Activated CD4-positive, alpha-beta memory T cell treated with anti-CD3 and anti-CD28 coated beads for 36 hours (primary cell): ENCODE measurements around the gene SMURF1. TPM values are rescaled to one million over a fixed set of nuclear protein-coding genes. Genes with fewer than 3 reads are reported as not detected.
"Not testable (repeated sequence)": the region's sequence is repeated elsewhere in the genome, so short reads cannot be mapped to it uniquely, and the experiment has no call there.

Experiments
- CTCF ChIA-PET: fragments of 350-600 bp; sonication (Branson Sonifier 250); formaldehyde crosslinking; loops from one replicate; lab custom pipeline; 2021; ENCODE audit warnings: antibody characterized with exemption, inconsistent platforms; lab: Charles Lee
- POLR2A ChIA-PET: fragments of 350-600 bp; sonication (Branson Sonifier 250); formaldehyde crosslinking; loops from one replicate; lab custom pipeline; 2021; ENCODE audit warnings: antibody characterized with exemption; lab: Charles Lee
- DNase-seq: peaks from one replicate; pipeline ENCODE4 v3.0.0-alpha.2; 2020
- H3K27ac Mint-ChIP-seq: one replicate; pipeline ENCODE4 v1.8.0; 2021; ENCODE audit warnings: mixed read lengths
- H3K27me3 Mint-ChIP-seq: one replicate; pipeline ENCODE4 v1.8.0; 2021; ENCODE audit warnings: mixed read lengths
- H3K36me3 Mint-ChIP-seq: one replicate; pipeline ENCODE4 v1.8.0; 2021; ENCODE audit warnings: mixed read lengths
- H3K4me1 Mint-ChIP-seq: one replicate; pipeline ENCODE4 v1.8.0; 2021; ENCODE audit warnings: low read depth, mixed read lengths
- H3K4me3 Mint-ChIP-seq: one replicate; pipeline ENCODE4 v1.8.0; 2021; ENCODE audit warnings: mild to moderate bottlenecking, mixed read lengths
- H3K9me3 Mint-ChIP-seq: one replicate; pipeline ENCODE4 v1.8.0; 2021; ENCODE audit warnings: mixed read lengths
- intact Hi-C: fragments of 100-400 bp; cut with micrococcal nuclease; formaldehyde crosslinking; loops from one replicate; pipeline ENCODE4 v1.15.1; 2023
- total RNA-seq, 2 experiments: library from RNA; stranded (reverse); gene quantifications; one replicate each; pipeline ENCODE4 v1.2.3, GENCODE V29; 2021

Gene SMURF1
- total RNA-seq, 2 experiments from 2014 or later, result 14.0 to 16.2 TPM

DNA sequence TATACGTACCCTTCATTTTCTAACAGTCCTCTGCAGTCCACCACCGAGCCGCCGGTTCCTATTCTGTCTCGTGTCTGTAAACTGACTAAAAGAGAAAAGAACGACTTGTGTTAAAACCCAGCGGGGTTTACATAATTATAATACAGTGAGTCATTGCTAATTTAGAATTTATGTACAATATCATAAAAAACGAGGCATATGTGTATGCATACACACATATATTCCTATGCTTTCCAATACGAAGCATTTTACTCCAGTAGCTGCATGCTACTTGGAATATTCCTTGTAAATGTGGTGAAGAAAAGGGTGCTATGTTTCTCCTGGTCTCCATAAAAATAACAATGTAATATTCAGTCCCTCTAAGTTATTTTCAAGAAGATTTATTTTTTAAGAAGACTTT lies 89.1 kb downstream of the SMURF1 start:
- no peaks in the 10 kb centered on the region for H3K9me3 Mint-ChIP-seq
- POLR2A ChIA-PET, result no interaction called here
- no peaks in the 10 kb centered on the region for H3K27me3 Mint-ChIP-seq
- no peak for DNase-seq
- peaks cover 21% of the 10 kb centered on the region for H3K36me3 Mint-ChIP-seq
- intact Hi-C loops, result no loop called here
- H3K27ac Mint-ChIP-seq, result no peak overlapping the region
- CTCF ChIA-PET, result no interaction called here
- H3K4me1 Mint-ChIP-seq, result peaks cover 2% of the 10 kb centered on the region
- no peak overlapping the region for H3K4me3 Mint-ChIP-seq

DNA sequence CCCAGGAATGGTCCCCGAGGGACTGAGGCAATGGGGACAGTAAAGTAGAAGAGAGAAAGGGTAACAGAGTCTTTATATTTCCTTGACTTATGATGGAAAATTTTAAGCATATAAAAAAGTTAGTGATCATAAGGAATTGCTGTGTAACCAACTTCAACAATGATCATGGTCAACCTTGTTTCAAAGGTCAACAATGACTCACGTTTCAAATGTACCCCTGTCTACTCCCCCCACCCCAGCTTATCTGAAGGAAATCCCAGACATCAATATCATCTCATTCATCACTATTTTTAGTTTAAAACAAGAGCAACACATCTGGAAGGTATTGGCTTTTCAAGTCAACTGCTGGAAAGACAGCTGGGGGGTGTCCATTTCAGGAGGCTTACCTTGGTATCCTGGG lies 92.9 kb downstream of the SMURF1 start:
- H3K9me3 Mint-ChIP-seq, result no peaks in the 10 kb centered on the region
- peaks cover 34% of the 10 kb centered on the region for H3K36me3 Mint-ChIP-seq
- no peak overlapping the region for H3K27ac Mint-ChIP-seq
- ChIA-PET POLR2A (no interaction called here), CTCF (interaction anchor here (0.7 to 1.4 kb wide), 3 partner anchors 11 to 263 kb away, joined by 3 to 4 read pairs (median 3); no protein-coding TSS in a partner anchor)
- no peaks in the 10 kb centered on the region for H3K27me3 Mint-ChIP-seq
- no peak overlapping the region for H3K4me3 Mint-ChIP-seq
- no peak for DNase-seq
- H3K4me1 Mint-ChIP-seq, result peaks cover 2% of the 10 kb centered on the region
- intact Hi-C loops, result no loop called here

DNA sequence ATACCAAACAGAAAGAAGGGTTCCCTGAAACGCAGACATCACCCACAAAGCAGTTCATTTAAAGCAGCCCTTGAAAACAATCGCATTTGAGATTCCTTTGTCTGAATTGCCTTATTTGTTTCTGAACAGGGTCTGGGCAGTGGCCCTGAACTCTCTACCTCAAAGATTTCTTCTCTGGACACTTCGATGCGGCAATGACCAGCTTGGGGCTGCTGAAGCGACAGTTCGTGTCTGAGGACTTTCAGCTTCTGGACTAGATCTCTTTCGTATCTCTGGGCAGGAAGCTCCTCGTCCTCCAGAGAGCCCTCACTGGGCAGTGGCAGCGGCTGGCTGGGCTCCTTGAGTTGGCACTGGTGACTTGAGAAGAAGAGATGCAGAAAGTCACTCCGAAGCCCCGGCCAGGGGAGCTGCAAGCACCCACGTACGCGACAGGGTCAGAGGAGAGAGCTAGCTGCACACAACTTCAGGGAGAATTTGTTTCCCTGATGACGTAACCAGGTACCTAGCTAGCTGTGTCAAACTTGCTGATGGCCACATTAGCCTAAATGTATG lies 96.3 kb downstream of the SMURF1 start:
- POLR2A ChIA-PET, result no interaction called here
- CTCF ChIA-PET, result no interaction called here
- no peak overlapping the region for H3K27ac Mint-ChIP-seq
- no peak overlapping the region for H3K4me3 Mint-ChIP-seq
- no peaks in the 10 kb centered on the region for H3K9me3 Mint-ChIP-seq
- intact Hi-C loops, result no loop called here
- peaks cover 2% of the 10 kb centered on the region for H3K4me1 Mint-ChIP-seq
- no peak for DNase-seq
- peaks cover 50% of the 10 kb centered on the region for H3K36me3 Mint-ChIP-seq
- no peaks in the 10 kb centered on the region for H3K27me3 Mint-ChIP-seq

DNA sequence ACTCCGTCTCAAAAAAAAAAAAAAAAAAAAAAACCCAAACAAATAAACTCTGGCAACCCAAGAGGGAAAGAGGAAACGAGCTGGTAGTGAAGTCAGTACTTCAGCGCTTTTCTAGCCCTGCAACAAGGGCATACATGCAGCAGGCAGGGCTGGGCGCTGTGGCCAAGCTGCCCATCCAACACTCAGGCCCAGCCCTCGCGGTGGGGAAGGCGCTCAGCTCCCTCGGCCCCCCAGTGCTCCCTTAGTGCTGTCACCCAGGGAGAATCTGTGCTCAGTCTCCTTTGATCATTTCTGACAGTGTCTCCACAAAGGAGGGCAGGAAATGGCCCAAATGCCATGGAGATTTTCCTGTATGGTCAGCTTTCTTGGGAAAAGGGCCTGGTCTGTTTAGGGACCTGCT lies 97.2 kb downstream of the SMURF1 start:
- ChIA-PET CTCF (no interaction called here), POLR2A (no interaction called here)
- intact Hi-C loops, result no loop called here
- Mint-ChIP-seq H3K9me3 (no peaks in the 10 kb centered on the region), H3K4me3 (no peak overlapping the region), H3K27me3 (no peaks in the 10 kb centered on the region), H3K27ac (no peak overlapping the region), H3K4me1 (peaks cover 2% of the 10 kb centered on the region), H3K36me3 (peaks cover 48% of the 10 kb centered on the region)
- DNase-seq, result no peak

DNA sequence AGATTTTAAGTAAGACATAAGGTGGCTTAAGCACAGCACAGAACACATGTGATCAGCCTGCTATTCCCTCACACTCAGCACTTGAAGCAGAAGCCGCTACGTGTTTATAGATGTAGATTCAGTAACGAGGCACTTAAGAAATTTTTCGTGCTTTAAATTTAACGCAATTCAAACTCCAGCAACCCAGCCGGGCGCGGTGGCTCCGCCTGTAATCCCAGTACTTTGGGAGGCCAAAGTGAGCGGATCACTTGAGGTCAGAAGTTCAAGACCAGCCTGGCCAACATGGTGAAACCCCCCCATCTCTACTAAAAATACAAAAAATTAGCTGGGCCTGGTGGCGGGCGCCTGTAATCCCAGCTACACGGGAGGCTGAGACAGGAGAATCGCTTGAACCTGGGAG lies 97.6 kb downstream of the SMURF1 start:
- H3K27ac Mint-ChIP-seq, H3K4me1 Mint-ChIP-seq, DNase-seq, H3K4me3 Mint-ChIP-seq, POLR2A ChIA-PET, H3K9me3 Mint-ChIP-seq, intact Hi-C loops, CTCF ChIA-PET, H3K27me3 Mint-ChIP-seq: not testable (repeated sequence)
- peaks cover 47% of the 10 kb centered on the region for H3K36me3 Mint-ChIP-seq

DNA sequence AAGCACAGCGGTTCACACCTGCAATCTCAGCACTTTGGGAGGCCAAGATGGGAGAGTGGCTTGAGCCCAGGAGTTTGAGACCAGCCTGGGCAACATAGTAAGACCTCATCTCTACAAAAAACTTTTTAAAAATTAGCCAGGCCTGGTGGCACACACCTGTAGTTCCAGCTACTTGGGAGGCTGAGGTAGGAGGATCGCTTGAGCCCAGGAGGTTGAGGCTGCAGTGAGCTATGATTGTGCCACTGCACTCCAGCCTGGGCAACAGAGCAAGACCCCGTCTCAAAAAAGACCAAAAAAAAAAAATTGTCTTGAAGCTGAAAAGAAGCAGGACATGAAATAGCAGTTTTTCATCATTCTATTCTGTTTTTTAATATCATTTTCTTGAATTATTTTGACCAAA lies 99.0 kb downstream of the SMURF1 start:
- H3K4me1 Mint-ChIP-seq, H3K27me3 Mint-ChIP-seq, H3K4me3 Mint-ChIP-seq, POLR2A ChIA-PET, H3K27ac Mint-ChIP-seq, DNase-seq, H3K9me3 Mint-ChIP-seq: not testable (repeated sequence)
- peaks cover 57% of the 10 kb centered on the region for H3K36me3 Mint-ChIP-seq
- CTCF ChIA-PET, result interaction anchor here (0.7 kb wide), 1 partner anchor 269 kb away, joined by 3 read pairs; no protein-coding TSS in a partner anchor
- intact Hi-C loops, result loop anchor here (5.0 kb wide), 1 partner anchor 97 kb away; the partner anchor contains the start of gene SMURF1

DNA sequence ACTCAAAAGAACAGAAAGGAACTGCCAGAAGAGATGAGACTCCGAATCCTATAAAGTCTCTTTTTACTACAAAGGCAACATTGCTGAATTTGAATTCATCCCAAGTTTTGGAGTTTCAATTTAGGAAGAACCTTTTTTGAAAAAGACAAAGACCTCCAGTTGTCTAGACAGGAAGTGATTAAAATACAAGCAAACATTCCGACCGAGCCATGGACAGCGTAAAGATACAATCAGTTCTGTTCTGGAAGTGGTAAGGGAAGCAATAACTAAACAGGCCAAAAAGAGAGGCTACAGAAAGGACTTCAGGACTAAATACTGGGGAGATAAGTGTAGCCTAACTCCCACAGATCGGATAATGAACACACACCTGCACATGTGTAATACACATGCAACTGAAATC lies 101.0 kb downstream of the SMURF1 start:
- ChIA-PET CTCF (interaction anchor here (6.4 kb wide), 1 partner anchor 269 kb away, joined by 70 read pairs; no protein-coding TSS in a partner anchor), POLR2A (no interaction called here)
- no peaks in the 10 kb centered on the region for H3K4me1 Mint-ChIP-seq
- H3K27ac Mint-ChIP-seq, result no peak overlapping the region
- intact Hi-C loops, result loop anchor here (5.0 kb wide), 1 partner anchor 99 kb away; the partner anchor contains the start of gene SMURF1
- no peak overlapping the region for H3K4me3 Mint-ChIP-seq
- peaks cover 56% of the 10 kb centered on the region for H3K36me3 Mint-ChIP-seq
- no peaks in the 10 kb centered on the region for H3K9me3 Mint-ChIP-seq
- no peaks in the 10 kb centered on the region for H3K27me3 Mint-ChIP-seq
- DNase-seq, result no peak

DNA sequence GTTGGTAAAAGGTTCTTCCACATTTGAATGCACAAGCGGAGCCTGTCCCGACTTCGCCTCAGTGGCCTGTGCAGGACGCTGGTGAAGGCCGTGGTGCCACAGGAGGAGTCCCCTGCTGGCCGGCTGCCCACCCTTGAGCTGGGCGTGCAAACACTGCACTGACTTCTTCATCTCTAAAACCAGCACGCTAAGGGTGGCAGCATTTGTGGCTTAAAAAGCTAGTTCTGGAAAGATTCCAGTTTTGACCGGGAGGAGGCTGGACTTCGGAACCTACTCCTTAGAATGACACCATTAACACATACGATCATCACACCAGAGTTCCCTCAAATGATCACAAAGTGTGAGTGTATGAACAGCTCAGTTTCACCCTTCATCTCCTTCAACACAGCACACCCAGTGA lies 102.4 kb downstream of the SMURF1 start:
- CTCF ChIA-PET, result interaction anchor here (0.8 to 6.4 kb wide), 2 partner anchors 97 to 270 kb away, joined by 6 to 70 read pairs; no protein-coding TSS in a partner anchor
- DNase-seq, result no peak
- POLR2A ChIA-PET, result interaction anchor here (0.6 kb wide), 1 partner anchor 348 kb away, joined by 7 read pairs; no protein-coding TSS in a partner anchor
- intact Hi-C loops, result loop anchor here (5.0 kb wide), 1 partner anchor 101 kb away; the partner anchor contains the start of gene SMURF1
- H3K27ac Mint-ChIP-seq, result peak overlapping the region; percentile 20
- H3K4me3 Mint-ChIP-seq, result no peak overlapping the region
- no peaks in the 10 kb centered on the region for H3K27me3 Mint-ChIP-seq
- no peaks in the 10 kb centered on the region for H3K9me3 Mint-ChIP-seq
- H3K36me3 Mint-ChIP-seq, result peaks cover 60% of the 10 kb centered on the region
- no peaks in the 10 kb centered on the region for H3K4me1 Mint-ChIP-seq

DNA sequence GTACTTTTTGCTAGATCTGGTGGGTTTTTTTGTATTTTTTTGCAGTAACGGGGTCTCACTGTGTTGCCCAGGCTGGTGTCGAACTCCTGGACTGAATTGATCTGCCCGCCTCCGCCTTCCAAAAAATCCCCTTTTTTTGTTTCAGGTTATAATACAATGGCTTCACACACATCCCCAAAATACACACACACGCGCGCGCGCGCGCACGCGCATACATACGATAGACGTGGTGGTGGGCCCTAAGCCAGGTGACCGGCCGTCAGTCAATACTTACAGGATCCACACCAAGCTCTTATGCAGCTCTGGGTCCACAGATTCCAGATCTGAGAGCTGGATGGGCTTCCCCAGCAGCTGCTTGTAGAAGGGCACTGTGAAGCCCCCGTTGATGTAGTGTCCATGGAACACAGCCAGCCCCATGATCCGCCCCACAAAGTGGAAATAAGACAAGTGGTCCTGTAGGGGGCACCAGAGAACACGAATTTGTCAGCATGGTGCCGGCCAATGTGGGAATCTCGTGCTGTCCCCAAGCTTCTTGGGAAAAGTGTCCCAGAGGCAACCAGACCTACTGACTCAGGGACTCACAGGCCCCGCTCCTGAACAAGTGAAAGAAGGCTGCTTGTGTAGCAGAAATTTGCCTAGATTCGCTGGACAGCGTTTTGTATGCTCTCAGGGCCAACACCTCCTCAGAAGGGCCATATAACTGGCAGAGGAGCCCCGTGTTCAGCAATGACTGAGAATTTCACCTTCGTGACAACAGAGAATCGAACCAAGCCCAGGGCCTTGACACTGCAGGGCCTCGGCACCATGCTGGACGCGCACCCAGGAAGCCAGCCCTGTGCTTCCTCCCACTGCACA lies 103.6 kb downstream of the SMURF1 start:
- no peak overlapping the region for H3K4me3 Mint-ChIP-seq
- H3K4me1 Mint-ChIP-seq, result no peaks in the 10 kb centered on the region
- ChIA-PET CTCF (interaction anchor here (0.5 to 6.4 kb wide), 5 partner anchors 10 to 271 kb away, joined by 3 to 70 read pairs (median 3); no protein-coding TSS in a partner anchor), POLR2A (no interaction called here)
- intact Hi-C loops, result loop anchor here (1.0 to 5.0 kb wide), 2 partner anchors 102 to 273 kb away; partner anchors contain the start of gene SMURF1
- H3K27ac Mint-ChIP-seq, result peak overlapping the region; percentile 55
- H3K9me3 Mint-ChIP-seq, result no peaks in the 10 kb centered on the region
- peak; percentile 67 for DNase-seq
- peaks cover 60% of the 10 kb centered on the region for H3K36me3 Mint-ChIP-seq
- no peaks in the 10 kb centered on the region for H3K27me3 Mint-ChIP-seq

DNA sequence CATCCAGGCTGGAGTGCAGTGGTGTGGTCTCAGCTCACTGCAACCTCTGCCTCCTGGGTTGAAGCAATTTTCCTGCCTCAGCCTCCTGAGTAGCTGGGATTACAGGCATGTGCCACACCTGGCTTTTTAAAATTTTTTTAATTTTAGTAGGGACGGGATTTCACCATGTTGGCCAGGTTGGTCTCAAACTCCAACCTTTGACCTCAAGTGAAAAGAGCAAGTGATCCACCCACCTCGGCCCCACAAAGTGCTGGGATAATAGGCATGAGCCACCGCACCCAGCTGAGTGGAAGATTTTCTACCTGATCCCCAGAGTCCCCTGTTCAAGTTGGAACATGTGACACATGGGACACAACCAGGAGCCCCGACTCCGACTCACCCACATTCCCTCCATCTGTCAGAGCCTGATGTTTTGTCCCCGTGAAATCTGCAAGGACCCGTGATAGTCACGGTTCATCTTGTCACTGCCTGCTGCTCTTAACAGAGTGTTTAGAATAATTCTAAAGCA lies 104.5 kb downstream of the SMURF1 start:
- Mint-ChIP-seq H3K27ac (no peak overlapping the region), H3K27me3 (no peaks in the 10 kb centered on the region), H3K4me1 (no peaks in the 10 kb centered on the region), H3K36me3 (peaks cover 62% of the 10 kb centered on the region), H3K4me3 (no peak overlapping the region), H3K9me3 (no peaks in the 10 kb centered on the region)
- intact Hi-C loops, result no loop called here
- ChIA-PET CTCF (interaction anchor here (1.4 to 6.4 kb wide), 3 partner anchors 33 to 272 kb away, joined by 3 to 70 read pairs (median 4); no protein-coding TSS in a partner anchor), POLR2A (no interaction called here)
- DNase-seq, result no peak

DNA sequence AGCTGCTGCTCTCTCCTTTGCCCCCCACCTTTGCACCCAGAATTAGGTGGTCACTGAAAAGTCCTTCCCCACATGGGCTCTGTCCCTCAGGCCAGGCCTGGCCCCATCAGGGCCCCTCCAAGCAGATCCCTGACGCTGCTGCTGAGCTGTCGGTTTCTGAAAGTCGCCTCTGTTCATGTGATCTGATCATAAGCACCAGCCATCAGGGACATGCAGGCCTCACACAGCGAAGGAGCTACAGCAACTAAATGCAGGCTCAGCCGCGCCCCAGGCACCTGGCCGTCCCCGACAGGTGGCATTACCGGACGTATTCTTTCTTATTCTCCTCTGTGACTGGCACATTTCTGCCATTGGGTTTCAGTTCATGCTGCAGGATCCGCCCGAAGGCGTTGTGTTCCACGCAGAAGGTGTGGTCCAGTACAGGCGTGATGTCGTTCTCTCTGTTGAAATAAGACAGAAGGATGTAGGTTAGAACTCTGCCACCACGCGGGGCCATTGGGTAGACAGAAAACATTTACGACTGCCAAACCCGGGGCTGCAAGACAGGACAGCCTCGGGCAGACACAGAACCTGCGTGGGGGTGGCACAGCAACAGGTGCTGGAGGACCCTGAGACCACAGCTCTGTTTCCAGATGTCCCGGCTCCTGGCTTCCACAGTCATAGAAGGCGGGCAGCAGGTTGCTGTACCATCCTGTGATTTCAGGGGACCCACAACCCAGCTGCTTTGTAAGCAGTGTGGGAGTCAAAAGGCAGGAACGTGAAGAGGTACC lies 105.6 kb downstream of the SMURF1 start:
- intact Hi-C loops, result no loop called here
- Mint-ChIP-seq H3K27ac (no peak overlapping the region), H3K36me3 (peaks cover 57% of the 10 kb centered on the region)

More for the DNA sequence above, 105.6 kb downstream of the SMURF1 start:
- POLR2A ChIA-PET, result no interaction called here
- no peaks in the 10 kb centered on the region for H3K4me1 Mint-ChIP-seq
- H3K4me3 Mint-ChIP-seq, result no peak overlapping the region
- DNase-seq, result no peak
- CTCF ChIA-PET, result interaction anchor here (1.3 to 6.4 kb wide), 2 partner anchors 274 to 287 kb away, joined by 3 to 70 read pairs; partner anchors contain the start of gene ARPC1A
- no peaks in the 10 kb centered on the region for H3K27me3 Mint-ChIP-seq
- no peaks in the 10 kb centered on the region for H3K9me3 Mint-ChIP-seq
